ENCODE measurements around the gene NT5DC3. TPM values are rescaled to one million over a fixed set of nuclear protein-coding genes. Genes with fewer than 3 reads are reported as not detected.
A peak's percentile ranks its signal among the peaks of the same experiment; 100 is the strongest.

NT5DC3 gene
- total RNA-seq, 6 donors from 2014 or later: 3.8 to 29.3 (median 7.3) TPM

- no peak overlapping the region for H3K27ac ChIP-seq
- peak in 1 of 2 donors; percentile 42 for ATAC-seq (ENCODE audit: low FRiP score in 2 of 2)
- no peaks in the 10 kb centered on the region for H3K9me3 ChIP-seq
- no peaks in the 10 kb centered on the region for H3K4me1 ChIP-seq
- H3K36me3 ChIP-seq: no peaks in the 10 kb centered on the region
- H3K4me3 ChIP-seq: no peak overlapping the region
- no peaks in the 10 kb centered on the region for H3K27me3 ChIP-seq
- DNase-seq: no peak
- TF ChIP-seq POLR2A (IDR thresholded peaks at IDR 0.05) (no peak), POLR2AphosphoS5 (IDR thresholded peaks at IDR 0.05) (no peak), EP300 (IDR thresholded peaks at IDR 0.05) (no peak), CTCF (IDR thresholded peaks at IDR 0.05) (no peak)
Observed at GRCh38 chr12:103868215-103868614, 27.2 kb upstream of the NT5DC3 start.

GRCh38 chr12:103865151-103865730 lies 24.2 kb upstream of the NT5DC3 start:
- Histone ChIP-seq H3K9me3 (no peaks in the 10 kb centered on the region), H3K27me3 (no peaks in the 10 kb centered on the region), H3K27ac (no peak overlapping the region), H3K4me1 (no peaks in the 10 kb centered on the region), H3K36me3 (no peaks in the 10 kb centered on the region), H3K4me3 (no peak overlapping the region)
- DNase-seq: no peak
- WGBS, 2 donors: 92 to 97% methylated on average over 2 of the region's 2 CpGs
- no peak for TF ChIP-seq CTCF (IDR thresholded peaks at IDR 0.05)
- ATAC-seq (ENCODE audit: low FRiP score in 2 of 2): peak in 1 of 2 donors; percentile 17

GRCh38 chr12:103864710-103865109 lies 23.7 kb upstream of the NT5DC3 start:
- no peak overlapping the region for H3K4me3 ChIP-seq
- DNase-seq (no peak), ATAC-seq (ENCODE audit: low FRiP score in 2 of 2) (no peak)
- no peaks in the 10 kb centered on the region for H3K9me3 ChIP-seq
- WGBS, 2 donors: 90 to 91% methylated on average over 6 of the region's 6 CpGs
- no peaks in the 10 kb centered on the region for H3K36me3 ChIP-seq
- H3K27ac ChIP-seq: no peak overlapping the region
- H3K27me3 ChIP-seq: no peaks in the 10 kb centered on the region
- TF ChIP-seq POLR2A (IDR thresholded peaks at IDR 0.05) (no peak), POLR2AphosphoS5 (IDR thresholded peaks at IDR 0.05) (no peak), EP300 (IDR thresholded peaks at IDR 0.05) (no peak), CTCF (IDR thresholded peaks at IDR 0.05) (no peak)
- no peaks in the 10 kb centered on the region for H3K4me1 ChIP-seq

- H3K27ac ChIP-seq: no peak overlapping the region
- DNase-seq (peak in 1 of 2 donors; percentile 65), ATAC-seq (ENCODE audit: low FRiP score in 2 of 2) (peak; percentile 27 to 95)
- no peaks in the 10 kb centered on the region for H3K27me3 ChIP-seq
- no peaks in the 10 kb centered on the region for H3K9me3 ChIP-seq
- WGBS, 2 donors: 66 to 68% methylated on average over 10 of the region's 10 CpGs
- TF ChIP-seq POLR2AphosphoS5 (IDR thresholded peaks at IDR 0.05): peak in 1 of 2 donors; percentile 39
- TF ChIP-seq EP300 (IDR thresholded peaks at IDR 0.05): no peak
- no peaks in the 10 kb centered on the region for H3K36me3 ChIP-seq
- no peaks in the 10 kb centered on the region for H3K4me1 ChIP-seq
- H3K4me3 ChIP-seq: no peak overlapping the region
Observed at GRCh38 chr12:103858953-103859601, 18.0 kb upstream of the NT5DC3 start.

- no peak for ATAC-seq (ENCODE audit: low FRiP score in 2 of 2)
- Histone ChIP-seq H3K36me3 (no peaks in the 10 kb centered on the region), H3K4me3 (no peak overlapping the region), H3K27ac (no peak overlapping the region), H3K4me1 (no peaks in the 10 kb centered on the region), H3K27me3 (no peaks in the 10 kb centered on the region), H3K9me3 (no peaks in the 10 kb centered on the region)
- 91 to 92% methylated on average over 8 of the region's 8 CpGs for WGBS, 2 donors
- TF ChIP-seq POLR2AphosphoS5 (IDR thresholded peaks at IDR 0.05) (no peak), POLR2A (IDR thresholded peaks at IDR 0.05) (no peak)
- DNase-seq: no peak
Observed at GRCh38 chr12:103858335-103858734, 17.3 kb upstream of the NT5DC3 start.

- no peaks in the 10 kb centered on the region for H3K9me3 ChIP-seq
- 85 to 88% methylated on average over 2 of the region's 2 CpGs for WGBS, 2 donors
- no peak for ATAC-seq (ENCODE audit: low FRiP score in 2 of 2)
- no peaks in the 10 kb centered on the region for H3K27me3 ChIP-seq
- H3K4me3 ChIP-seq: no peak overlapping the region
- no peak overlapping the region for H3K27ac ChIP-seq
- no peaks in the 10 kb centered on the region for H3K4me1 ChIP-seq
- no peak for DNase-seq
- H3K36me3 ChIP-seq: no peaks in the 10 kb centered on the region
- no peak for TF ChIP-seq POLR2AphosphoS5 (IDR thresholded peaks at IDR 0.05)
- no peak for TF ChIP-seq POLR2A (IDR thresholded peaks at IDR 0.05)
- TF ChIP-seq EP300 (IDR thresholded peaks at IDR 0.05): no peak
- no peak for TF ChIP-seq CTCF (IDR thresholded peaks at IDR 0.05)
Observed at GRCh38 chr12:103857164-103857563, 16.1 kb upstream of the NT5DC3 start.
